Measurements from ENCODE around the gene MBOAT1. TPM values are rescaled to one million over a fixed set of nuclear protein-coding genes. Genes with fewer than 3 reads are reported as not detected.

MBOAT1 gene
- total RNA-seq, 8 experiments from 2014 or later = 0.46 to 3.6 (median 1.4) TPM

DNA sequence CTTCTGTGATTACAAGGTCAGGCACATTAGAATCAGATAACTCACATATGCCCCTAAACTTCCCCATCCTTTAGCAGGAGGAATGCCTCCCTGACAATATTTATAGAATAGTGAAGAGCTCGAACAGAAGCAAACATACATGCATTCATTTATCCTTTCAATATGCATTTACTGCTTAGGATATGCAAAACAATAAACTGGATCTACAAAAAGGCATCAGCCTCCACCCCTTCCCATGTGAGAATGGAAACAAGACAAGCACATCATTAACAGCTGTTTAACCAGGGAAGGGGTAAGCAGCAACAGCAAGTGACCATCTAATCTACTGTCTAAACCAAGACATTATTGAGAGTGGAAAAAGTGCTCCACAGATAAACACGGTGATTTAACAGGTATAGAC lies 107.6 kb downstream of the MBOAT1 start:
- WGBS, 10 experiments = 39 to 95% (median 50%) methylated on average over 1 to 2 of the region's 2 CpGs; no CpG with 5 or more reads in 1 of the 10 experiments
- in situ Hi-C loops (cut with MboI; ENCODE audit: low pct_unique_long_range_greater_than_20kb in 2 of 9, low sequenced_read_pairs in 9 of 9, unreplicated experiment in 9 of 9) = no loop called here
- no peak overlapping the region for H3K4me3 ChIP-seq

GRCh38 chr6:20102397-20103073 lies 109.7 kb downstream of the MBOAT1 start:
- Histone ChIP-seq H3K27ac (no peak overlapping the region), H3K4me1 (replicated peaks in 1 of 2) (peaks cover 0 to 4% of the 10 kb centered on the region in 2 donors), H3K4me3 (no peak overlapping the region)
- WGBS, 10 experiments = 20 to 100% (median 91%) methylated on average over 1 to 7 of the region's 8 CpGs; no CpG with 5 or more reads in 1 of the 10 experiments
- in situ Hi-C loops (cut with MboI; ENCODE audit: low pct_unique_long_range_greater_than_20kb in 2 of 9, low sequenced_read_pairs in 9 of 9, unreplicated experiment in 9 of 9) = no loop called here
- no peak for ATAC-seq (replicated peaks in 6 of 8)

More for the DNA sequence above, 107.6 kb downstream of the MBOAT1 start:
- no peak overlapping the region for H3K27ac ChIP-seq
- peak in 3 of 8 experiments; percentile 63 to 89 (median 83) for ATAC-seq (replicated peaks in 6 of 8)
- no peaks in the 10 kb centered on the region for H3K4me1 ChIP-seq (replicated peaks in 1 of 2)

DNA sequence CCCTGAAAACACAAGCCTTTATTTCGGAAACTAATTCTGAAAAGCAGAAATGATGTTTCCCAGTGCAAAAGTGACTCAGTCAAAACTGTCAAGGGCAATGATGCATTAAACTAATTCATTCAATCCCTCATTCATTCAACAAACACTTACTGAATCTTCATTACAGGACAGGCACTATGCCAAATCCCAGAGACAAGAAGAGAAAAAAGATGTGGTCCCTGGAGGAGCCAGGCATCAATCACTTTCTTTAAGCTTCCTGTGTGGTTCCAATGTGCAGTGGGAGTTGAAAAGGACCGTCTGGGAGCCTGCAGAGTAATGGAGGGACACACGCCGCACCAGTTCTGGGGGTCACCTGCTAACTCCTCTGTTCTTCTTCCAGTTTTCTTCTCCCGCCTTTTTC lies 113.1 kb downstream of the MBOAT1 start:
- Histone ChIP-seq H3K4me3 (no peak overlapping the region), H3K4me1 (replicated peaks in 1 of 2) (peaks cover 0 to 7% of the 10 kb centered on the region in 2 donors), H3K27ac (no peak overlapping the region)
- in situ Hi-C loops (cut with MboI; ENCODE audit: low pct_unique_long_range_greater_than_20kb in 2 of 9, low sequenced_read_pairs in 9 of 9, unreplicated experiment in 9 of 9) = loop anchor here in 1 of 9 experiments (25.0 kb wide), 1 partner anchor 438 kb away; the partner anchor contains the start of gene CDKAL1
- 73 to 100% (median 81%) methylated on average over 1 to 4 of the region's 5 CpGs; no CpG with 5 or more reads in 1 of the 10 experiments for WGBS, 10 experiments
- ATAC-seq (replicated peaks in 6 of 8) = peak in 1 of 8 experiments; percentile 45

- Histone ChIP-seq H3K27ac (no peak overlapping the region), H3K4me3 (no peak overlapping the region), H3K4me1 (replicated peaks in 1 of 2) (peaks cover 0 to 7% of the 10 kb centered on the region in 2 donors)
- in situ Hi-C loops (cut with MboI; ENCODE audit: low pct_unique_long_range_greater_than_20kb in 2 of 9, low sequenced_read_pairs in 9 of 9, unreplicated experiment in 9 of 9) = loop anchor here in 1 of 9 experiments (25.0 kb wide), 1 partner anchor 439 kb away; the partner anchor contains the start of gene CDKAL1
- ATAC-seq (replicated peaks in 6 of 8) = no peak
- 30 to 100% (median 80%) methylated on average over 1 to 5 of the region's 6 CpGs; no CpG with 5 or more reads in 2 of the 10 experiments for WGBS, 10 experiments
These were observed 113.9 kb downstream of the MBOAT1 start for GRCh38 chr6:20098267-20098876.

DNA sequence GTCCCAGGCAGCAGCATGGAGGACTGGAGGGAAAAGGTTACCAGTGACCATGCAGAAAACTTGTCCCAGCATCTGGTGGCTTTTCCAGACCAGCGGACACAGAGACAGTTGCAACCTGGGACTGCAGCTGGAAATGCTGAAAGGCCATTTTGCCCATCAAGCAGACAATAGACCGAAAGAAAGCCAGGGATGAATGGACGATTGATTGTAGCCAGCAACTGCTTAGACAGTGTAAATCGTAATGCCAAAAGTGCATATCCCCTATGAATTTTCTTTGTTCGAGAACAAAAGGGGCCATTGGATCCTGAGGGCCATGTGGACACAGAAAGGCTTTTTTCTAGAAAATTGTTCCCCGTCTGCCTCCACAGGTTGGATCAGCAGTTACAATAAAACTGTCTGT lies 115.7 kb downstream of the MBOAT1 start:
- H3K4me1 ChIP-seq (replicated peaks in 1 of 2) = peaks cover 0 to 7% of the 10 kb centered on the region in 2 donors
- WGBS, 10 experiments = 40 to 90% (median 63%) methylated on average over 1 to 6 of the region's 6 CpGs; no CpG with 5 or more reads in 1 of the 10 experiments
- no peak overlapping the region for H3K4me3 ChIP-seq
- peak in 4 of 8 experiments; percentile 3 to 35 (median 18) for ATAC-seq (replicated peaks in 6 of 8)
- in situ Hi-C loops (cut with MboI; ENCODE audit: low pct_unique_long_range_greater_than_20kb in 2 of 9, low sequenced_read_pairs in 9 of 9, unreplicated experiment in 9 of 9) = loop anchor here in 1 of 9 experiments (25.0 kb wide), 1 partner anchor 441 kb away; the partner anchor contains the start of gene CDKAL1
- no peak overlapping the region for H3K27ac ChIP-seq

DNA sequence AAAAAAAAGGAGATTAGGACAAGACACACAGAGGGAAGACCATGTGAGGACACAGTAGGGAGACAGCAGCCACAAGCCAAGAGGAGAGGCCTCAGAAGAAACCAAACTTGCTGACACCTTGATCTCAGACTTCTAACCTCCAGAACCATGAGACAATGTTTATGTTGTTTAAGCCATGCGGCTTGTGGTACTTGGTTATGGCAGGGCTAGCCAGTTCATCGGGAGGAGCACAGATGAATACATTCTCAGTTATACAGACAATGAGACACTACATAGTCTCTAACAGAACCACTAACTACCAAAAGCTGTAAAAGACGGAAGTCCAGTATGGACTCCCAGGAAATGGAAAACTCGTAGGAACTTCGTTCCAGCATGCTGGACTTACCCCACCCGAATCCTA lies 116.8 kb downstream of the MBOAT1 start:
- 70 to 100% (median 92%) methylated on average over 1 to 6 of the region's 6 CpGs; no CpG with 5 or more reads in 1 of the 10 experiments for WGBS, 10 experiments
- no peak for ATAC-seq (replicated peaks in 6 of 8)
- H3K27ac ChIP-seq = no peak overlapping the region
- in situ Hi-C loops (cut with MboI; ENCODE audit: low pct_unique_long_range_greater_than_20kb in 2 of 9, low sequenced_read_pairs in 9 of 9, unreplicated experiment in 9 of 9) = loop anchor here in 1 of 9 experiments (25.0 kb wide), 1 partner anchor 442 kb away; the partner anchor contains the start of gene CDKAL1
- peaks cover 0 to 7% of the 10 kb centered on the region in 2 donors for H3K4me1 ChIP-seq (replicated peaks in 1 of 2)
- no peak overlapping the region for H3K4me3 ChIP-seq

DNA sequence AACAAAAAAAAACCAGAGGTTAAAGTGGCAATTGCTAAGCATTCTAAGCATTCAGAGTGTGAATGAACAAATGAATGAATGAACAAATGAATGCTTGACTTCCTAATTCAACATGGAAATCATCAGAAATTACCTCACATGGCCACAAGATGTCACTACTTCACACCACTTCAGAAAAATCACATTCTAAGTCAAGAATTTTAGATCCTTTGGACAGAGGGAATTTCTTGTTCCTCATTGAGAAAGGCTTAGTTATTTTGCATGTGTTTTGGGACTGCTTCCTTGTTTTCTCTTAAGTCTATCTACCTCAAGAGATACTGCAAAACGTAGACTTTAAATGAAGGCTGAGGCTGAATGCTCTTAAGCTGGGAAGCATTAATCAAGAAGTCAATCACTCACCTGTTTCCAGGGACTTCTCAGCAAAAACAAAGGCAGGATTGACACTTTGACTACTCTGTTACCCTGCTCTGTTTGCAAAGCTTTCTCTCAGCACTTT lies 120.2 kb downstream of the MBOAT1 start:
- WGBS, 10 experiments = 0 to 8% (median 0%) methylated on average over 1 of the region's 1 CpG; no CpG with 5 or more reads in 2 of the 10 experiments
- H3K4me1 ChIP-seq (replicated peaks in 1 of 2) = peaks cover 0 to 3% of the 10 kb centered on the region in 2 donors
- in situ Hi-C loops (cut with MboI; ENCODE audit: low pct_unique_long_range_greater_than_20kb in 2 of 9, low sequenced_read_pairs in 9 of 9, unreplicated experiment in 9 of 9) = loop anchor here in 1 of 9 experiments (25.0 kb wide), 1 partner anchor 445 kb away; the partner anchor contains the start of gene CDKAL1
- peak in 3 of 8 experiments; percentile 17 to 51 (median 26) for ATAC-seq (replicated peaks in 6 of 8)
- no peak overlapping the region for H3K4me3 ChIP-seq
- H3K27ac ChIP-seq = no peak overlapping the region

- Histone ChIP-seq H3K4me1 (replicated peaks in 1 of 2) (no peaks in the 10 kb centered on the region), H3K4me3 (no peak overlapping the region), H3K27ac (no peak overlapping the region)
- in situ Hi-C loops (cut with MboI; ENCODE audit: low pct_unique_long_range_greater_than_20kb in 2 of 9, low sequenced_read_pairs in 9 of 9, unreplicated experiment in 9 of 9) = loop anchor here in 1 of 9 experiments (25.0 kb wide), 1 partner anchor 450 kb away; the partner anchor contains the start of gene CDKAL1
- ATAC-seq (replicated peaks in 6 of 8) = no peak
These were observed 125.3 kb downstream of the MBOAT1 start for GRCh38 chr6:20086992-20087391.

DNA sequence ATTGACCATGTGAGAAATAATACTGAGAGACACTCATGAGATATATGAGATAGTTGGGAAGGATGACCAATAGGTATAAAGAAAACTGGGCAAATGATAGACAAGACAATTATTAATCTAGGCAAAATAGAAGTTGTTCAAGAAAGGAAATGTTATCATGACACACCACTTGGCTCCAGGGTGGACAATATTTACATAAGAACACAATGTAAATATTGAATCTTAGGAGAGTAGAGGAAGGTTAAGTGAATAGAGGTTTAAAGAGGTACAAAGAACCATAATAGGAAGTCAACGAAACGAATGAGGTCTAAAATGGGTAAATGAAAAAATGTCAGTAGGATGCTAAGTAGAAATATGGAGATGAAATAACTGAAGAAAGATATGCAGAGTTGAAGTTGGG lies 126.5 kb downstream of the MBOAT1 start:
- in situ Hi-C loops (cut with MboI; ENCODE audit: low pct_unique_long_range_greater_than_20kb in 2 of 9, low sequenced_read_pairs in 9 of 9, unreplicated experiment in 9 of 9) = loop anchor here in 1 of 9 experiments (25.0 kb wide), 1 partner anchor 451 kb away; the partner anchor contains the start of gene CDKAL1
- ATAC-seq (replicated peaks in 6 of 8) = no peak
- WGBS, 10 experiments = 10 to 100% (median 95%) methylated on average over 2 of the region's 2 CpGs; no CpG with 5 or more reads in 1 of the 10 experiments

DNA sequence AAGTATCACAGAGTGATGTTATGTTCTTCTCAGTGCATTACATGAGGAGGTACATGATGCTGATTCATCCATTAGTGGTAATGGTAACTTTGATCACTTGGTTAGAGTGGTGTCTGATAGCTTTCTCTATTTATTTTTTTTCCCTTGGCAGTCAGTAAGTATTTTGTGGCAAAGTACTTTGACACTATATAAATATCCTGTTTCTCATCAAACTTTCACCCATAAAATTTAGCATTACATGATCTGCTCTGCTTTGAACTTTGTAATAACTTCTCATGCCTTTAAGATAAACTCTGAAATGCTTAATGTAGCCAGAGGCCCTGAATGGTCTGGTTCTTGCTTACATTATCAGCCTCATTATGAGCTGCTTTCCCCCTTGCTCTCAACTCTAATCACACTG lies 127.9 kb downstream of the MBOAT1 start:
- in situ Hi-C loops (cut with MboI; ENCODE audit: low pct_unique_long_range_greater_than_20kb in 2 of 9, low sequenced_read_pairs in 9 of 9, unreplicated experiment in 9 of 9) = loop anchor here in 1 of 9 experiments (25.0 kb wide), 1 partner anchor 453 kb away; the partner anchor contains the start of gene CDKAL1

More for the DNA sequence above, 126.5 kb downstream of the MBOAT1 start:
- Histone ChIP-seq H3K4me3 (no peak overlapping the region), H3K4me1 (replicated peaks in 1 of 2) (no peaks in the 10 kb centered on the region), H3K27ac (no peak overlapping the region)

DNA sequence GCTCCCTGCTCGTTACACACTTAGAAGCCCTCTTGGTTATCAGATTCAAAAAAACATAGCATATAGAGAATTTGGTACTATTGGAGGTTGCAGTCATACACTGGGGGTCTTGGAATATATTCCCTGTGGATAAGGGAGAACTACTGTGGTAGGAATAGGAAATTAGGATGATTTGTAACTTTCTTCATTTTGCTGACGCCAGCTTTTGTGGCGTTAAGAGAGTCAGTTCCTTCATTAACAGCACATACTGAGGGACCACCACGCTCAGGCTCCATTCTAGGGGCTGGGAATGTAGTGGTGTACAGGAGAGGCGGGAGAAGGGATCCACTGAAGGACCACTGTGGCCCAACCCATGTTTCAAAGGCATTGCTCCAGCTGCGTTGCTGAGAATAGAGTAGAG lies 140.3 kb downstream of the MBOAT1 start:
- no peak overlapping the region for H3K4me3 ChIP-seq
- H3K27ac ChIP-seq = no peak overlapping the region
- in situ Hi-C loops (cut with MboI; ENCODE audit: low pct_unique_long_range_greater_than_20kb in 2 of 9, low sequenced_read_pairs in 9 of 9, unreplicated experiment in 9 of 9) = loop anchor here in 7 of 9 experiments (25.0 kb wide), 4 partner anchors 1085 to 1485 kb away; no protein-coding TSS in a partner anchor
- 0 to 100% (median 76%) methylated on average over 1 to 6 of the region's 6 CpGs for WGBS, 10 experiments
- peaks cover 4 to 15% of the 10 kb centered on the region in 2 donors for H3K4me1 ChIP-seq (replicated peaks in 1 of 2)
- no peak for ATAC-seq (replicated peaks in 6 of 8)

More for the DNA sequence above, 127.9 kb downstream of the MBOAT1 start:
- no peak overlapping the region for H3K4me3 ChIP-seq
- no peaks in the 10 kb centered on the region for H3K4me1 ChIP-seq (replicated peaks in 1 of 2)
- ATAC-seq (replicated peaks in 6 of 8) = no peak
- H3K27ac ChIP-seq = no peak overlapping the region

GRCh38 chr6:20070047-20070446 lies 142.2 kb downstream of the MBOAT1 start:
- WGBS, 10 experiments = 0 to 92% (median 78%) methylated on average over 1 to 3 of the region's 3 CpGs; no CpG with 5 or more reads in 1 of the 10 experiments
- peaks cover 4 to 15% of the 10 kb centered on the region in 2 donors for H3K4me1 ChIP-seq (replicated peaks in 1 of 2)
- in situ Hi-C loops (cut with MboI; ENCODE audit: low pct_unique_long_range_greater_than_20kb in 2 of 9, low sequenced_read_pairs in 9 of 9, unreplicated experiment in 9 of 9) = loop anchor here in 7 of 9 experiments (25.0 kb wide), 4 partner anchors 1083 to 1483 kb away; no protein-coding TSS in a partner anchor
- no peak for ATAC-seq (replicated peaks in 6 of 8)
- no peak overlapping the region for H3K27ac ChIP-seq
- no peak overlapping the region for H3K4me3 ChIP-seq

All from motor neuron (in vitro differentiated cells).